Measurements from ENCODE around the gene RBM38. TPM values are rescaled to one million over a fixed set of nuclear protein-coding genes. Genes with fewer than 3 reads are reported as not detected.

RBM38 gene
- total and polyA plus RNA-seq, 3 donors from 2014 or later = 69.6 to 114 (median 108) TPM

DNA sequence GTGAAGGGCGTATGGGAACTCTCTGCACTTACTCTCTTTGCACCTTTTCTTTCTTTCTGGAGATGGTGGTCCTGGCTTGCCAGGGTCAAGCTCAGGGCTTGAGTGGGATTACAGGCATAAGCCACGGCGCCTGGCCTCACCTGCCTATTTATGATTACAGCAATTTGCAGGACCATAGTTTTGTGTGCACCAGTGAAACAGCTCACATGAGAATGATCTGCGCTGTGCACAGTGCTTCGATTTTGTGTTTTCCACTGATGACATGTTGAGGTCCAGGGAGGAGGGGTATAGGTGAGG is 40.3 kb downstream of the RBM38 start:
- TF ChIP-seq, protein P1, sequence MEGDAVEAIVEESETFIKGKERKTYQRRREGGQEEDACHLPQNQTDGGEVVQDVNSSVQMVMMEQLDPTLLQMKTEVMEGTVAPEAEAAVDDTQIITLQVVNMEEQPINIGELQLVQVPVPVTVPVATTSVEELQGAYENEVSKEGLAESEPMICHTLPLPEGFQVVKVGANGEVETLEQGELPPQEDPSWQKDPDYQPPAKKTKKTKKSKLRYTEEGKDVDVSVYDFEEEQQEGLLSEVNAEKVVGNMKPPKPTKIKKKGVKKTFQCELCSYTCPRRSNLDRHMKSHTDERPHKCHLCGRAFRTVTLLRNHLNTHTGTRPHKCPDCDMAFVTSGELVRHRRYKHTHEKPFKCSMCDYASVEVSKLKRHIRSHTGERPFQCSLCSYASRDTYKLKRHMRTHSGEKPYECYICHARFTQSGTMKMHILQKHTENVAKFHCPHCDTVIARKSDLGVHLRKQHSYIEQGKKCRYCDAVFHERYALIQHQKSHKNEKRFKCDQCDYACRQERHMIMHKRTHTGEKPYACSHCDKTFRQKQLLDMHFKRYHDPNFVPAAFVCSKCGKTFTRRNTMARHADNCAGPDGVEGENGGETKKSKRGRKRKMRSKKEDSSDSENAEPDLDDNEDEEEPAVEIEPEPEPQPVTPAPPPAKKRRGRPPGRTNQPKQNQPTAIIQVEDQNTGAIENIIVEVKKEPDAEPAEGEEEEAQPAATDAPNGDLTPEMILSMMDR (IDR thresholded peaks at IDR 0.05) = no peak
- no peak for TF ChIP-seq POLR2A (IDR thresholded peaks at IDR 0.05)
- no peak overlapping the region for H3K4me3 ChIP-seq
- peaks cover 16% of the 10 kb centered on the region for H3K4me1 ChIP-seq
- no peak overlapping the region for H3K27ac ChIP-seq
- H3K9me3 ChIP-seq = no peaks in the 10 kb centered on the region
- WGBS, 2 donors = 61 to 75% methylated on average over 5 of the region's 5 CpGs
- intact Hi-C loops (cut with DNase I; ENCODE audit: low total_unique reads) = no loop called here
- no peaks in the 10 kb centered on the region for H3K36me3 ChIP-seq (ENCODE audit: low read depth, missing control alignments)
- no peak for DNase-seq
- no peaks in the 10 kb centered on the region for H3K27me3 ChIP-seq

DNA sequence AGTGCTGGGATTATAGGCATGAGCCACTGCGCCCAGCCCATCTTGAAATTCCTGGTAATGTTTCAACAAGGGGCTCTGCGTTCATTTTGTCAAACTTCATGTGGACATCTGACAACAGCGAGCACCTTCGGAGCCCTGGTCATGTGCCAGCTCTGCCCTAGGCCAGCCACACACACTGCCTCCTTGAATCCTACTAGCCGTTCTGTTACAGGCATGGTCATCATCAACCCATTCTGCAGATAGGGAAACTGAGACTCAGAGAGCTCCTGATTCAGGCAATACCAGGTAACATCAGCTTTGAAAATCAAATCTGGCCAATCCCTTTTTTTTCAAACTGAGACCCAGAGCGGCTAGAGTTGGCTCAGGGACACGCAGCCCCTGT is 41.3 kb downstream of the RBM38 start:
- Histone ChIP-seq H3K4me3 (no peak overlapping the region), H3K27ac (no peak overlapping the region), H3K4me1 (peaks cover 16% of the 10 kb centered on the region), H3K27me3 (no peaks in the 10 kb centered on the region), H3K36me3 (ENCODE audit: low read depth, missing control alignments) (no peaks in the 10 kb centered on the region), H3K9me3 (no peaks in the 10 kb centered on the region)
- TF ChIP-seq POLR2A (IDR thresholded peaks at IDR 0.05) = no peak
- TF ChIP-seq, protein P1 (IDR thresholded peaks at IDR 0.05) = no peak
- intact Hi-C loops (cut with DNase I; ENCODE audit: low total_unique reads) = no loop called here
- WGBS, 2 donors = 92 to 93% methylated on average over 5 to 7 of the region's 7 CpGs
- no peak for DNase-seq

DNA sequence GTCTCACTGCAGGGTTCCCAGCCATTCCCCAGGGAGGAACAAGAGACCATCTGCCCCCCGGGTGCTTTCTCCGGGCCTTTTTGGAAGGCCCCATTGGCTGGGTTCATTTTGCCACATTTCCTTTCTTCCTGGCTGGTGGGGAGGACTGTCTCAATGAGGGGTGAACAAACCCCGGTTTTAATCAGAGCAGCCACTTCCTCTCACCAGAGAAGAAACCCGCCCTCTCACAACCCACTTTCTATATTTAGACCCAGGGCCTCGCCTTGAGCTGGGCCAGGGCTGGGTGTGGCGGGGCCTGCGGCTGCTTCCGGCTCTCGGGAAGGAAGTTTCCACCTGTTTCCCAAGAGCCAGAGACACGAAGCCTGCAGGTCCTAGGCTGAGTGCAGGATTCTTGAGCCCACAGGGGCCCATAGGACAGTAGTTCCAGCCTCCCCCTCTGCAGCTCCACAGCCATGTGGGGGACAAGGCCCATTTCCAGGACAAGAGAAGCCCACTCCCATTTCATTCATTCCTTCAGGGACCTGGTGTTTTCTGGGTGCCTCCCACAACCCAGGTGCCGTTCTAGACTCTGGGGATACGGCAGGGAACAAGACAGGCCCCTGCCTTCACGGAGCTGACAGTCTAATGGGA is 41.8 kb downstream of the RBM38 start:
- Histone ChIP-seq H3K27me3 (no peaks in the 10 kb centered on the region), H3K9me3 (no peaks in the 10 kb centered on the region), H3K4me3 (no peak overlapping the region), H3K36me3 (ENCODE audit: low read depth, missing control alignments) (no peaks in the 10 kb centered on the region), H3K4me1 (peaks cover 16% of the 10 kb centered on the region), H3K27ac (no peak overlapping the region)
- WGBS, 2 donors = 54 to 59% methylated on average over 11 to 13 of the region's 13 CpGs
- no peak for DNase-seq
- intact Hi-C loops (cut with DNase I; ENCODE audit: low total_unique reads) = no loop called here
- TF ChIP-seq, protein P1 (IDR thresholded peaks at IDR 0.05) = no peak
- TF ChIP-seq POLR2A (IDR thresholded peaks at IDR 0.05) = no peak

DNA sequence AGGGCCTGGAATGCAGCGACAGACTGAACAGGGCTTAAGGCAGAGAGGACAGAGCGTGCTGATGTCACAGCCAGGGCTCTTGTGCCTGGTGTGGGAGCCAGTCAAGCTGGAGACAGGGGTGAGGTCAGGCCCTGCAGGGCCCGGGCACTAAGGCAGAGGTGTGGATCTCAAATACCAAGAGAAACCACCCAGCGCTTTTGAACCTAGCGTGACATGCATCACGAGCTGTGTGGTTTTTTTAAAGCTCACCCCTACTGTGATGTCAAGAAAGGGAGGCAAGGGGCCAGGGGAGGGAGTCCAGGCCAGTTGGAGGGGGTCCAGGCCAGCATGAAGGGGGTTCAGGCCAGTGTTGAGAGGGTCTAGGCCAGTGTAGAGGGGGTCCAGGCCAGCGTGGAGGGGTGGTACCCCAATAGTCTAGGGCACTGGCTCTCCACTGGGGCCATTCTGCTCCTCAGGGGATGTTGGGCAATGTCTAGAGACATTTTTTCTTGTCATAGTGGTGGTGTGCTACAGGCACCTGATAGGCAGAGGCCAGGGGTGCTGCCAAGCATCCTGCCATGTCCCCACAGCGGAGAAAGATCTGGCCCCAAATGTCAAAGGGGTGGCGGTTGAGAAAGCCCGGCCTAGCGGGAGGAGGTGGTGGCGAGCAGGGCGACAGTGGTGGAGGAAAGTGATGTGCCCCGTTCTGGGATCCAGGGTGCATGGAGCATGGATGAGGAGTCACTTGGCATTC is 42.6 kb downstream of the RBM38 start:
- TF ChIP-seq, protein P1 (IDR thresholded peaks at IDR 0.05) = no peak
- TF ChIP-seq POLR2A (IDR thresholded peaks at IDR 0.05) = no peak
- no peak overlapping the region for H3K4me3 ChIP-seq
- intact Hi-C loops (cut with DNase I; ENCODE audit: low total_unique reads) = no loop called here
- H3K27ac ChIP-seq = no peak overlapping the region
- H3K4me1 ChIP-seq = peaks cover 14% of the 10 kb centered on the region
- no peaks in the 10 kb centered on the region for H3K27me3 ChIP-seq
- no peaks in the 10 kb centered on the region for H3K36me3 ChIP-seq (ENCODE audit: low read depth, missing control alignments)
- 86 to 92% methylated on average over 12 to 14 of the region's 14 CpGs for WGBS, 2 donors
- H3K9me3 ChIP-seq = no peaks in the 10 kb centered on the region
- DNase-seq = no peak

DNA sequence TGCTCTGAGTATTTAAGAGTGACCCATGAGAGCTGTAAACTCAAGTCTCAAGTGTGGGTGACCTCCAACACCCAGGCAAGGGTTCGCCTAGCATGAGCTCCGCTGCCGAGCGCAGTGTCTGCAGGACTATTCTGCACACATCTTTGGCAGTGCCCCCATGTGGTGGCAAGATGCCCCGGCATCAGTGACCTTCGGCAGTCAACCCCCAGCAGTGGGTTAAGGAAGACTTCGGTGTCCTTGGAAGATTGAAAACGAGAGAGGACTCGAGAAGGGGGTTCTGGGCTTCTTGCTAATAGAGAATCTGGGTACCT is 43.1 kb downstream of the RBM38 start:
- no peaks in the 10 kb centered on the region for H3K36me3 ChIP-seq (ENCODE audit: low read depth, missing control alignments)
- DNase-seq = peak; percentile 51
- no peak overlapping the region for H3K4me3 ChIP-seq
- 58% methylated on average over 9 of the region's 9 CpGs; no CpG with 5 or more reads in 1 of the 2 donors for WGBS, 2 donors
- no peak for TF ChIP-seq POLR2A (IDR thresholded peaks at IDR 0.05)
- TF ChIP-seq, protein P1 (IDR thresholded peaks at IDR 0.05) = no peak
- no peaks in the 10 kb centered on the region for H3K27me3 ChIP-seq
- peaks cover 13% of the 10 kb centered on the region for H3K4me1 ChIP-seq
- H3K9me3 ChIP-seq = no peaks in the 10 kb centered on the region
- H3K27ac ChIP-seq = no peak overlapping the region
- intact Hi-C loops (cut with DNase I; ENCODE audit: low total_unique reads) = no loop called here

Data from testis (tissue), 3 donors.